ENCODE results near the gene SYT1. TPM values are rescaled to one million over a fixed set of nuclear protein-coding genes. Genes with fewer than 3 reads are reported as not detected.

The SYT1 gene
- total and polyA plus RNA-seq, 9 donors = 0.45 to 18.3 (median 9.7) TPM

- TF ChIP-seq POLR2A (IDR thresholded peaks at IDR 0.05) = no peak
- no peak for TF ChIP-seq EP300 (IDR thresholded peaks at IDR 0.05)
- TF ChIP-seq, protein P1, sequence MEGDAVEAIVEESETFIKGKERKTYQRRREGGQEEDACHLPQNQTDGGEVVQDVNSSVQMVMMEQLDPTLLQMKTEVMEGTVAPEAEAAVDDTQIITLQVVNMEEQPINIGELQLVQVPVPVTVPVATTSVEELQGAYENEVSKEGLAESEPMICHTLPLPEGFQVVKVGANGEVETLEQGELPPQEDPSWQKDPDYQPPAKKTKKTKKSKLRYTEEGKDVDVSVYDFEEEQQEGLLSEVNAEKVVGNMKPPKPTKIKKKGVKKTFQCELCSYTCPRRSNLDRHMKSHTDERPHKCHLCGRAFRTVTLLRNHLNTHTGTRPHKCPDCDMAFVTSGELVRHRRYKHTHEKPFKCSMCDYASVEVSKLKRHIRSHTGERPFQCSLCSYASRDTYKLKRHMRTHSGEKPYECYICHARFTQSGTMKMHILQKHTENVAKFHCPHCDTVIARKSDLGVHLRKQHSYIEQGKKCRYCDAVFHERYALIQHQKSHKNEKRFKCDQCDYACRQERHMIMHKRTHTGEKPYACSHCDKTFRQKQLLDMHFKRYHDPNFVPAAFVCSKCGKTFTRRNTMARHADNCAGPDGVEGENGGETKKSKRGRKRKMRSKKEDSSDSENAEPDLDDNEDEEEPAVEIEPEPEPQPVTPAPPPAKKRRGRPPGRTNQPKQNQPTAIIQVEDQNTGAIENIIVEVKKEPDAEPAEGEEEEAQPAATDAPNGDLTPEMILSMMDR (IDR thresholded peaks at IDR 0.05) = no peak
- Histone ChIP-seq H3K4me3 (no peak overlapping the region), H3K9me3 (no peaks in the 10 kb centered on the region), H3K27ac (no peak overlapping the region), H3K27me3 (no peaks in the 10 kb centered on the region), H3K4me1 (ENCODE audit: insufficient read depth) (no peaks in the 10 kb centered on the region), H3K36me3 (no peaks in the 10 kb centered on the region)
- no peak for DNase-seq
- intact Hi-C loops (cut with DNase I) = no loop called here
- WGBS, 3 donors = 69 to 70% (median 69%) methylated on average over 3 of the region's 3 CpGs
Measured at GRCh38 chr12:79155683-79156082, 291.1 kb downstream of the SYT1 start.

DNA sequence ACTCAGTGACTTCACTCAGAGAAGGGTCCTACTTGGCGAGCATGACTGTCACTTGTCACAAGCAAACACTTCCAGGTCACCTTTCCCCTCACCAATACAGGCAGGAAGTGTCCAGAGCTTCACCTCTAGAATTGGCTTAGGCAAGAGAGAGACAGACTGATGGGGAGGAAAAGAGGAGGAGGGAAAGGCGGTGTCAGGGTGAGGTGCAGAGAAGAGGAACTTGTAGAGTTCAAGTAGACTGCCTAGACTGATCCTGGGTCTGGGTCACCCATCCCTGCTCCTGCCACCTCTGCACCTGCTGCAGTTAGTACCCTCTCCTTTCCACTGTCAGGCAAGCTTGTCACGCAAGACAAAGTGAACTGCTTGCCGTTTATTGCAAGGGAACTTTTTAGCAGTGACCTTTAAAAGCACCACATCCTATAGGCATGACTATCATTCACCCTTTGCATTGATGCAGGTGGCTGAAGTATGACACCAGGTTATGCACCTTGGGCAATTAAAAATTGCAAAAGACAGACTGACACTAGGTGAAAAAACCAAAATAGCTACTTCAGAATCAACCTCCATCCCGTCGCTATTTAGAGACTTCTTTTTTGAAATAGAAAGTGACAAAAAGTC lies 292.4 kb downstream of the SYT1 start:
- DNase-seq = no peak
- Histone ChIP-seq H3K36me3 (no peaks in the 10 kb centered on the region), H3K9me3 (no peaks in the 10 kb centered on the region), H3K27me3 (no peaks in the 10 kb centered on the region), H3K27ac (no peak overlapping the region), H3K4me1 (ENCODE audit: insufficient read depth) (no peaks in the 10 kb centered on the region), H3K4me3 (no peak overlapping the region)
- 89 to 90% (median 89%) methylated on average over 6 of the region's 6 CpGs for WGBS, 3 donors
- TF ChIP-seq, protein P1 (IDR thresholded peaks at IDR 0.05) = no peak
- TF ChIP-seq EP300 (IDR thresholded peaks at IDR 0.05) = no peak
- TF ChIP-seq POLR2A (IDR thresholded peaks at IDR 0.05) = no peak
- intact Hi-C loops (cut with DNase I) = no loop called here

DNA sequence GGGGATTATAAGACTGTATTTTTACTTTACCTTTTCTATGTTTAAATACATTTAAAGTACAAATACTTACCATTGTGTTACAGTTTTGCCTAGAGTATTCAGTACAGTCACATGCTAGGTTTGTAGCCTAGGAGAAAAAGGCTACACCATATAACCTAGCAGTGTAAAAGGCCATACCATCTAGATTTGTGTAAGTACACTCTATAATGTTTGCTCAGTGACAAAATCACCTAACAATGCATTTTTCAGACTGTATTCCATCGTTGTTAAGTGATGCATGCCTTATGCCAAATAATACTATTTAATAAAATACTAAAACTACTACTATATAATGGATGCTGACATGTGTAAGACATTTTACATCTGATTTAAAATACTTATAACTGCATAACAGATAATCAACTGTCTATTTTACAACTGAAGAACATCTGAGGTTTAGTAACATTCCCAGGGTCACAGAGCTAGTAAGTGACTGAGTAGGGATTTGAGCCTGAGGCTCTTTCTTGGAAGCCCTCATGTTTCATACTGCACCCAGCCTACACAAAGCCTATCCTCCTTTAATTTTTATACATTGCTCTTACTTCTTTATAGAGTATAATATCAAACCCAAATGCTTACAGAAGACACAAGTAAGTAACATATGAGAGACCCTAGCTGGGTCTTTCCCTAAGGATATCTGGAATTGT lies 296.8 kb downstream of the SYT1 start:
- 73 to 94% (median 78%) methylated on average over 1 of the region's 1 CpG for WGBS, 3 donors
- intact Hi-C loops (cut with DNase I) = no loop called here

DNA sequence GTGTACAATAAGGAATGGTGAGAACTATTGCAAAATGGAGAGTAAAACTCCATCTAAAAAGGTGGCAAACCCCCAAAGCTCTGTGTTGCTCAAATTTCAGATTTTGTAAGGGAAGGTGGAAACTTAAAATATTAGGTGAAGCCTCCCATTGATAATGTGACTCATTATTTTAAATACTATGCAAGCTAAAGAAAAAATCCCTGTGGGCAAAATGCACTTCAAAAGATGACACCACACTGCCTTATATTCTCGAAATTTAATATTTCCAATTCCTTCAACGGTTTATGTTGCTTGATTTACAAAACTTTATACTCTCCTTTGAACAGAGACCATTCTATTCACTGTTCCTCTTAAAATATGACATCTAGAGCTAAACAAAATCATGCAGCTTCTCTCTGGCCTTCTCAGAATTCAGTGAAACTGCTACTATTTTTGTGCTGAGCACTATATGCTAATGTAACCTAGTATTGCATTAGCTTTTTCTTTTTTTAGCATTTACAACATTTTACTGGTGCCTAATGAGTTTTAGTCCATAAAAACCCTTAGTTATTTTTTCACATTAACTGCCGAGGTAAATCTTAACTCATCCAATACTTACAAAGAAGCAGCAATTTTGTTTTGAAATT lies 297.7 kb downstream of the SYT1 start:
- Histone ChIP-seq H3K4me1 (ENCODE audit: insufficient read depth) (no peaks in the 10 kb centered on the region), H3K27me3 (no peaks in the 10 kb centered on the region), H3K9me3 (no peaks in the 10 kb centered on the region), H3K27ac (no peak overlapping the region), H3K4me3 (no peak overlapping the region), H3K36me3 (no peaks in the 10 kb centered on the region)
- intact Hi-C loops (cut with DNase I) = no loop called here
- 76 to 80% (median 77%) methylated on average over 3 of the region's 3 CpGs for WGBS, 3 donors
- no peak for DNase-seq
- TF ChIP-seq, protein P1 (IDR thresholded peaks at IDR 0.05) = no peak
- TF ChIP-seq EP300 (IDR thresholded peaks at IDR 0.05) (no peak), POLR2A (IDR thresholded peaks at IDR 0.05) (no peak)

More for the DNA sequence above, 296.8 kb downstream of the SYT1 start:
- no peaks in the 10 kb centered on the region for H3K36me3 ChIP-seq
- DNase-seq = no peak
- H3K27ac ChIP-seq = no peak overlapping the region
- H3K4me1 ChIP-seq (ENCODE audit: insufficient read depth) = no peaks in the 10 kb centered on the region
- TF ChIP-seq EP300 (IDR thresholded peaks at IDR 0.05) (no peak), POLR2A (IDR thresholded peaks at IDR 0.05) (no peak)
- TF ChIP-seq, protein P1 (IDR thresholded peaks at IDR 0.05) = no peak
- H3K9me3 ChIP-seq = no peaks in the 10 kb centered on the region
- H3K4me3 ChIP-seq = no peak overlapping the region
- no peaks in the 10 kb centered on the region for H3K27me3 ChIP-seq
